NCI-H510A treated with DMSO at 0.1 percent for 48 hours (cell line): ENCODE results near the gene MAST4.

Experiments used
- DNase-seq: peaks from one replicate; lab custom pipeline; 2025; lab: John Stamatoyannopoulos, UW

The MAST4 gene

DNA sequence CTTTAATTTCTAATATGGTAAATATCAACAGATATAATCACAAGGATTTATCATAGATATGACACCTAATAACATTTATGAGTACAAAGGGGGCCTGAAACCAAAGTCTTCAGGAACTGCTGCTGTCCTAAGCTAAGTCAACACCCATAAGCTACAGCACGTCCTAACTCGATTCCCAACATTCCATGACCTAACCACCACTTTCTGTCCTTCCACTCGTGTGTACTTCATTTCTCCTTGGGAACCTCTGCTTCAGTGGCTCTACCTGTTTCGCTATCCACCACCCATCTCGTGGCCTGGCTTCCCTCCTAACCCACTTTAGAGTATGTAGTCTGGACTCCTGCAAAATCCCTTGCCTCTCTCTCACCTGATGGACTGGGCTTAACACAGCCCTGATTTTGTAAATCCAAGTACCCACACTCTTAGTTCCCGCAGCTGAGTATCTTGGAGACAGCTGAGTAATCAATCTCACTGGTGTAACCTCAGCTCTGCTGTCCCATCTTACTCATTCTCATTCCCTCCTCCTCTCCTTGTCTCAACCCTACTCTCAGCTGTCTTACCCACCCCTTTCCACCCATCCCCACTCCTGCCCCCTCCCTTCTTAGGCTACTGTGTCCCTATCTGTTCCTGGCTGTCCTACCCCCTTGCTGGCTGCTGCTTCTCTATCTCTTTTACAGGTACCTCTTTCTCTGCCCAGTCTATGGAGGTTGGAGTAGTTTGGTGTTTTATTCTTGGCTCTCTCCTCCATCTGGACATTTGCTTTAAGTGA is 101.8 kb downstream of the MAST4 start:
- no peak for DNase-seq

DNA sequence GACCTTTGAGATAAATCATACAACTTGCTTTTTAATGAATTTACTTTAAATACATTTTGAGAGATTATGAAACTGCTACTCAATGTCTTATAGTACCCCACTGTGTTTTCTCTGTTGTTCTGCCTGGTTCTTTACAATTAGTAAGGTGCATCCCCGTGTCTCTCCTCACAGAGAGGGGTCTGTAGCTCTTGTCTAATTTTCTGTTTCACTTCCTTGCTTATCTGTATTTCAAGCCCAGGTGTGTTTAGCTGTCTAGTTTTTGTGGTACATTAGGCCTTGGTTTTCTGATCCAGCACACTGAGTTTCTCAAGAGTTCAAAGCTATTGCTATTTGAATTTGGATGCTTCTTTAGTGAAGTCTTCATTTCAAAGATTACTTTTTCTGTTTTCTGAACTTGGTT is 105.1 kb downstream of the MAST4 start:
- no peak for DNase-seq

- no peak for DNase-seq
These were observed 106.2 kb downstream of the MAST4 start for GRCh38 chr5:66702426-66702825.

DNA sequence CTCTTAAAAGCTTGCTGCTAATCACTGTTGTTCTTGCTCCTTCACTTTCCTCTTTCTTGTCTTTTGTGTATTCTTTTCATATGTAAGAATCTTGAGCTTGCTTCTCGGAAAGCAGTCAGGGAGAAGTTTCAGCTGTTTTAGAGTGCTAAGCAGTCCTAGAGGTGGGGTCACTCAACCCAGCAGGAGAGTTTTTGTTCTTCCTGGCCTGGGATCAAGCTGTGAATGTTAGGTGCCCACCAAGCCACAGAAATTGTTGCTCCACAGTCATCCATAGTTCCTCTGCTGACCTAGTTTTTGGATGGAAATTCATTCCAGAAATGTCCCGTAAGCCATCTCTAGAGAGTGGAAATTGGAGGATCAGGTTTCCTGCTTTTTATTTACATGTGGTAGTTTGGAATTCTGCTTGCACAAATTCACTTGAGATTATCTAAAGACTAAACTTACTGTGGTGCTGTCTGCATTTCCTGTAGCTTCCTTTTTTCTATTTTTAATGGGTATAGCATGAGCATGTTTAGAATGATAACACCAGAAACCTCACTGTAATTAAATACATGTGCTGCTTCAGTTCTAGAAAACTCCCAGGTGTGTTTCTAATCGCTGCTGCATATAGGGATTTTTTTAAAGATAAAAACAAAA is 108.7 kb downstream of the MAST4 start:
- DNase-seq, result no peak

GRCh38 chr5:66708368-66708767 is 112.2 kb downstream of the MAST4 start:
- no peak for DNase-seq

GRCh38 chr5:66710557-66711088 is 114.4 kb downstream of the MAST4 start:
- no peak for DNase-seq

GRCh38 chr5:66713998-66714397 is 117.8 kb downstream of the MAST4 start:
- no peak for DNase-seq

DNA sequence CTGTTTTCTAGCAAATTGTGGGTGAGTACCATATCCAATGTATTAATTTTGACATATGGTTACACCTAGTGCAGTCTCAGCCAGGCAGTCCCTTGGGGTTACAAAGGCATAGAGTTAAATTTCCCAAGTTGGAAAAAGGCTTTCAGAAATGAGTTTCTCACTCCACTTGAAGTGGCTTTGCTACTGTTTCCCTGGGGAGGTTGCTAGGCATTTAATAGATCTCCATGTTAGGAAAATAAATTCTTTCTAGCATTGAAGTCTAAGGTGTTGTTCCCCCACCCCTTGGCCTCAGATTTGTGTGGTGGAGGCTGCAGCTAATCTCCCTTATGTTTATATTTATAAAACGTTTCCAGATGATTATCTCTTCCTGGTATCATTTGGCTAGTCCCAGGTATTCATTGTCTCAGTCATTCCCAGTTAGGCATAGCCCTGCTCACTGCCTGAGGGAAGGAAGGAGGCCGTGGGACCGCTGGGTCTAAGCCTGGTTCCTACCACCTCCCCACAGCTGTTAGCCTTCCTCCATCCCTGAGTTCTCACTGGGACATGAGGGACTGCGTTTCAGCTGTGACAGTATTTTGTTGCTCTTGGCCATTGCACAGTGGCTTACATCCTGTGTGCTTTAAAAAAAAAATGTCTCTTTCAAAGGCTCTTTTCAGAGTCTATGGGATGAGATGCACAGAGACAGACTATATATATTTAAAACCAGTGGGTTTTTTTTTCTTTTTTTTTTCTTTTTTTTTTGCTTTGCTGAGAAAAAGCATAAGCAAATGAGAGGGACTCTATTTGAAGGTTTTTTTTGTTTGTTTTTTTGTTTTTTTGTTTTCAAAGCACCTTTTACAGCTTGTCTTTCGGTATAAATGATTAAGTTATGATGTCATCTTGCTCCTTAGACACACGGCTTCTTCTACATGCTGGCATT is 121.5 kb downstream of the MAST4 start:
- no peak for DNase-seq

DNA sequence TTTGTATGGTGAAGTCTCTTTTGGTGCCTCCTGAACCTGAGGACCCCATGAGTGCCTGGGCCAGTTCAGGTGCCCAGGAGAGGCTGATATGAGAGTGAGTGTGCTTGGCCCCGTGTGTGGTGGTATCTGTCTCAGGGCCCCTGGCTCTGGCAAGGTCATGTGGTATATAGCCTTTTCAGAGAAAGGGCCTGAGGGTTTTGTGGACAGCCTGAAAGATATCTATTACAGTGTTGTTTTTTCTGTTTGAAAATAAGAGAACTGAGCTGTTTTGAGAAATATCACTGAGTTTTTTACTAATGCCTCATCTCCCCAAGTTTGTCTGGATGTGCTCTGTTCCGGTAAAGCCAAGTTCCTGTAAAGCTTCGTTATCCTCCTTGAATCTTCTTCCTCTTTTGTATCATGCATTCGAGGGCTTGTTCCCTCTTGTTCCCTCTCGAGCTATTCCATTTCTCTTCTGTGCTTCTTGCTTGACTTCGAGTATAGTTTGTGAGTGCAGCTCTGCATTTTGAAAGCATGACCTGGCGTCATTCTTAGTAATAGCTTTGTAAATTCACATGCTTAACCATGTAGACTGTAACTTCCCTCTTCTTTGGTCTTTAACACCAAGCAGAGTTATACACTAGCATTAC is 122.3 kb downstream of the MAST4 start:
- DNase-seq, result no peak

DNA sequence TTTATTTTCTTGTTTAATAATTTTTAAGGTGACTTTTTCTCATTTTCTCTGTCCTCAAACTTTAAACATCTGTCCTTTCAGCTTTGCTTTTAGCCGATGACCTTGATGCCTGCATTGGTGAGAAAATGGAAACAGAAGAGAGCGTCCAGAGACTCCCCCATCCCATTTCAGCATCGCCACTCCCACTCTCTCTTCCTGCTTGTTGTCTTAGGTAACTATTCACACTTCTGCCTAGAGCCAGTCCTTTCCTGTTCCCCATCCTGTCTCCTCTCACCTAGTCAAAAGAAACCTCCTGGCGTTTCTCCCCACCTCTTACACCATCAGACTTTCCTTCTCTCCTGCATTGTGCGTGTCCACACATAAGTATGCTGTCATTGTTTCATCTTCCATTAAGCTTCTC is 124.6 kb downstream of the MAST4 start:
- DNase-seq, result peak; percentile 2

DNA sequence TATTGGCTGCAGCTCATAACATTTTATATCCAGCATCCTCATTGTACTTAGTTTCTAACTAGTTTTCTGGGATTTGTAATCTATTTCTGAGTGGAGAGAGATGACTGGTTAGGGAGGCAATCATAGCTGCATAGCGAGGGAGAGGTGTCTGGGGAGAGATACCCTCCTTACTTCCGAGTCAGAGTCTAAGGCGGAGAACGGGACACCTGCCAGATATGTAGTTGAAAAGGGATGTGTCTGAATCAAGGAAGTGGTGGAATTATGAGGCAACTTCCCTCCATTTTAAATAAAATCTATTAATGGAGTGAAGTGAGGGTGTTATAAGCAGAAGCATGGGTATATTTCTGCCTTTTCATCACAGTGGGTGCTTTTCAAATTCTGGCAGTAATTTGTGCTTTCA is 126.5 kb downstream of the MAST4 start:
- DNase-seq, result no peak

DNA sequence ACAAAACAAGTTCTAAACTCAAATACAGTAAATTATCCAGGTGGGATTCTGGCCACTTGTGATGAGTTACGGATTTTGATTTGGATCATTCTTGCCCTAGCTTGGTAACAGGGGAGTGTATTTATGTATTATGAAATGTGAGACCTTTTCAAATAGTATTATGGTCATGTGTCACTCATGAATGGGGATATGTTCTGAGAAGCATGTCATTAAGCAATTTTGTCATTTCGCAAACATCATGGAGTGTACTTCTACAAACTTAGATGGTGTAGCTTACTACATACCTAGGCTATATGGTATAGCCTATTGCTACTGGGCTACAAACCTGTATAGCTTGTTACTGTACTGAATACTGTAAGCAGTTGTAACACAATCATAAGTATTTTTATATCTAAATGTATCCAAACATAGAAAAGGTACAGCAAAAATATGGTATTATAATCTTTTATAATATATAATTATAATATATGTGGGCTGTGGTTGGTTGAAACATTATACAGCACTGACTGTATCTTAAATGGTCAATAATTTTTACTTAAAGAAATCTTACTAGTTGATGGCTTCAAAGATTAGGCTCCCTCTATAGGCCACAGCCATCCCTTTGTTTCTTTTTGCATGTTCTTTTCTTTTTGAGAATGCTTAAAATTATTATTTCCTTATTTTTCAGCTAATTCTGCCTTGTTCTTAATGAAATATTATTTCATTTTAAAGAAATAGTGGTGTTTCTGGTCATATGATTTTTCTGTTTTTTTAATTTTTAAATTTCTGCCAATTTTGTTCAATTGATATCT is 128.4 kb downstream of the MAST4 start:
- no peak for DNase-seq

GRCh38 chr5:66727630-66728029 is 131.4 kb downstream of the MAST4 start:
- no peak for DNase-seq

- no peak for DNase-seq
These were observed 131.9 kb downstream of the MAST4 start for GRCh38 chr5:66728049-66728448.

DNA sequence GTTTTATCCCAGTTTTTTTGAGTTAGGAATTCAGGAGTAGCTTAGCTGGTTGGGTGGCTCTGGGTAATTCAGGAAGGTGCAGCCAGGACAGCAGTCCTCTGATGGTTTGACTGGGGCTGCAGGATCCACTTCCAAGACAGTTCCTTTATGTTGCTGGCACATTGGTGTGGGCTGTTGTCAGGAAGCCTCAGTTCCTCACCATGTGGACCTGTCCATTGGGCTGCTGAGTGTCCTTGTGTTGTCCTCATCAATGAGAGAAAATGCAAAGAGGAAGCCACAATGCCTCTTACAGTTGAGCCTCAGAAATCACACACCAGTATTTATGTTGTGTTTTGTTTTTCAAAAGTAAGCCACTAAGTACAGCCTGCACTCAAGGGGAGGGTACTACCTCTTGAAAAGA is 140.9 kb downstream of the MAST4 start:
- DNase-seq, result no peak

DNA sequence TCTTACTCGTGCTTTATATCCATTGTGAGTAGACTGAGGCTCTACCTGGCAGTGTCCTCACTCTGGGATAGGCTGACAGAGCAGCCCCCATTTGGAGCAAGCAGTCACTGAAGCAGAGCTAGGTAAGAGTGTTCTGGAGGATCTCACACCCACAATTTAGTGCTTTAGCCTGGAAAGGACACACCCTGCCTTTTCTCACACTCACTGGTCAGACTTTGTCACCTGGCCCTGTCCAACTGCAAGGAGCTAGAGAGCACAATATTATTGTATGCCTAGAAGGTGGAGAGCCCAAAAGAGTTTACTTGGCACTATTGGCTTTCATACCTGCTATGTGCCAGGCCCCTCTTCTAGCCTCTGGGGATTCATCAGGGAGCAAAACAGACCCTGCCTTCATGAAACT is 141.9 kb downstream of the MAST4 start:
- no peak for DNase-seq

DNA sequence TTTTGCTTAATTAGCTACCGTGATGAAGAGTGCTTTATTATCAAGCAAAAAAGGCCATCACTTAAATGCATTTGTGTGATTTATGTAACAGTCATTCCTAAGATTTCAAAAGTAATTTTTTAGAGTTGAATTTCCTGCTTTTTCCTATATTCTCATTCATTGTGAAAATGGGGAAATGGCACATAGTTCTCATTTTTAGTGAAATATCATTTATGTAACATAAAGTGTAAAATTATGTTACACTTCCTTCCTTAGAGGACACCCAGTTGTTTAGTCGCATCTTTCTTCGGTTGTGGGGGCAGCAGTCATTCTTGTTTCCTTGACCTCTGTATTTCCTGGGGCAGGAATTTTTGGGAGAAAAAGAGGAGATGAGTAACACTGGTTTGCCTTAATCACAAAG is 142.8 kb downstream of the MAST4 start:
- no peak for DNase-seq

- no peak for DNase-seq
These were observed 143.8 kb downstream of the MAST4 start for GRCh38 chr5:66739951-66740350.

DNA sequence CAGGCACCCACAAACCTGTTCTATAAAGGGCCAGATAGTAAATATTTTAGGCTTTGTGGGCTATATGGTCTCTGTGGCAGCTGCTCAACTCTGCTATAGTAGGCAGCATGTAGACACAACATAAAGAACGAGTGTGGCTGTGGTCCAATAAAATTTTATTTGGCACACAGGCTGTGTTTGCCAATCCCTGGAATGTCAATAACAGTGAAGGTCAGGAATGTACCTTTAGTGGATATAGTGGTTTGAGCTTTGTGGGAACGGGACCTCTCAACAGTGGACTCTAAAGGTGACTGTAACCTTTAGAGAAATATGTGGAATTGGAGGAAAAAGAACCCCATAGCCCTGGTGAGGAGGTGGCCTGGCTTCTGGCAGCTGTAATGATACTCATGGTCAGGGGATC is 145.2 kb downstream of the MAST4 start:
- no peak for DNase-seq

GRCh38 chr5:66742083-66742895 is 146.1 kb downstream of the MAST4 start:
- DNase-seq, result no peak
